ENCODE results near the gene FOXL1.

FOXL1 gene

GRCh38 chr16:86568677-86569623 is 9.4 kb upstream of the FOXL1 start:
- no peak for DNase-seq (ENCODE audit: low read depth in 2 of 2)

DNA sequence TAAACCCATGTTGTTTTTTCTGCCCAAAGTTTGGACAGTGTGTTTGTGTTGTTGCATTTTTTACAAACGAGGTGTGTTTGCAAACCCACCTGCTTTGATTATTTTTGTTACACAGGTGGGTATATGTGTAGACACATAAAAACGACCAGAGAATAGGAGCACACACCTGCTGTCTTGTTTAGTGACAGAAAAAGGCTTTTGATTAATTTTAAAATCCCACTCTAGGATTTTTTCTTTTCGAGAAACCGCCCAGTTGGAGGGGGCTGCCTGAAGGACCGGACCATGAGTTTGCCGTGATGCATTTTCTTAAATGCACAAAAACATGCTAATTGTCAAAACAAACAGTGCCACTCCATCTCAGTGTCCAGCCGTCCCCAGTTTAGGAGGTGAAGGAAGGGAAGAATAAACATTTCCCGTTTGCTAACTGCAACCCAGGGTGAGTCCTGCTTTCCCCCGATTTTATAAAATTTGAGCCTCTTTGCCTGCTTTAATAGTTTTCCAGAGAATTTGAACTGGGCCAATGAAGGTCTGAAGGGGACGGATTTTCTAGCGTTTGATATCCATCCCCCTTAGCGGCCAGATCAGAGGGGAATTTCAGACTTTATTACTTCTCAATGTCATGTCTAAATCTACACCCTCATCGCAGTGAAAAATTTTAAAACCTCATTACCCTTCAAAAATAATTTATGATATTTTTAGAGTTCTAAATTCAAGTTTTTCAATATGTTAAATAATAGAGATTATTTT is 8.5 kb upstream of the FOXL1 start:
- no peak for DNase-seq (ENCODE audit: low read depth in 2 of 2)

DNA sequence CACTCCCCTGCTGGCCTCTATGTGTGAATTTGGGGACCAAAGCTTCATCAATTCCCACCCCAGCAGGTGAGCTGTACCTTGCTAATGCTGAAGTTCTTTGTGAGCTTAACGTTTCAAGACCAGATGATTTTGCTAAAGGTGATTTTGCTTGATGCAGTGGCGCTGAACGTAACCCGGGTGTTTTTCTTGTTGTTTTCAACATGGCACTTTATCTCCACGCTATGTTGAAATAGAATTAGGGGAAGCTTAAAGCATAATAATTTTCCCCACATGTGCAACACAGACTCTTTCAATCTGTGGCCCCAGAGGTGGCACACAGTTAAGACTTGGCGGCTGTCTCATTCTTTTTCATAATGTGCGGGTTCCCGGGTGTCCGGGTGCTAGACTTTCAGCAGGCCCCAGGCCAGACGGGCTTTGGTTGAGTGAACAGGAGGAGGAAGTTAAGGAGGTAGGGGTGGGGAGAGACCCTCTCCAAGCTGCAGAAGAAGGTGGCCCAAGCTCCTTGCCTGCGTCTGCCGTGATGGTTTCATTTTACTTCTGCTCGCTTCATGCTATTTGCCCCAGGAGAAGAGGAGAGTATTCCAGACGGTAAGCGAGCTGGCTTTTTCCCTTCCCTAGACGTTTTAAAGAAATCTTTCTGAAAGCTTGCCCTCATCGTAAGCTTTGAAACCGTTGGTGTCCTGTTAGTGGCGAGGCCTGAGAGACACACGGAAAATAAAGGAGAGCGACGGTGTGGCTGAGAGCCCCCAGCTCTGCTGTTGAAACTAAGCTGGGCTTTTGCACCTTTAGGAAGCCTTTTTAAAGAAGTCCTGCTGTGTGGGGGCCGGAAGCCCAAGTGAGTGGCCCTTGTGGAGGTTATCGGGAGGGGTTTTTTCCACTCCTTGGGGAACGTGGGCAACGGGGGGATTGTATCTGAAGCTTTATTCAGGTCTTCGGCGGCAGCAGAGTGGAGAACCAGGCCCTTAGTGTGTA is 7.5 kb upstream of the FOXL1 start:
- no peak for DNase-seq (ENCODE audit: low read depth in 2 of 2)

DNA sequence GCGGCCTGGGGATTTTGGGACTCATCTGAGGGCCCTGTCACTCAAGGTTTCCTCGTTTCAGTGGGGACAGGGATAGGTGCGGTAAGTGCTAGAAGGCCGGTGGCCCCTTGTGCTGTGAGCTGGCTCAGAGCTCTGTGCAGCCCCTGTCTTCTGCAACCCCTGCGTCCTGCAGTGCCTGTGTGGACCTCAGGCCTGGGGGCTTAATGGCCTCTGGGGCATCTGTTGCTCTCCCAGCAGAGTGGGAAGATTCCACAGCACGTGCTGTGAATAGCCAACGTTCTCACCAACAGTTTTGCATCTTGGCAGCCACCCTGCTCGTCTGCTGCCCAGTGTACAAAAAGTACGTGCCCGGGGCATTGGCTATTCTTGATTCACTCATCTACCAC is 6.8 kb upstream of the FOXL1 start:
- DNase-seq (ENCODE audit: low read depth in 2 of 2) = no peak

GRCh38 chr16:86572041-86572521 is 6.3 kb upstream of the FOXL1 start:
- no peak for DNase-seq (ENCODE audit: low read depth in 2 of 2)

DNA sequence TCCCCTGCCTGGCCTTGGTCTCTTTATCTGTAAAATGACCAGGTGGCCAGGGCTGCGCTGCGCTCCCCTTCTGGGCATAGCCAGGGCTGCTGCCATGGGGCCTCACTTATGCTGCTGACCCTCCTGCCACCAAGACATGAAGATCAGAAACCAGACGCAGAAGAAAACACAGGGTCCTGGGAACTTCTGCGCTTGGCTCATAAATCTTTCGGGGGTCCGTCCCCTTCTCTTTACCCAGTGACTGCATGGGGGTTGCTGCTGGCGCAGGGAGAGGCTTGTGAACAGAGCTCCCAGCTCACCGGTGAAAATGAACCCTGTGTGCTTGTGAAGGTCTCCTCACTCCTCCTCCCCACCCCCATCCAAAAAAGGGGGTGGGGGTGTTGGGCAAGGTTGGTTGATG is 5.7 kb upstream of the FOXL1 start:
- DNase-seq (ENCODE audit: low read depth in 2 of 2) = no peak

DNA sequence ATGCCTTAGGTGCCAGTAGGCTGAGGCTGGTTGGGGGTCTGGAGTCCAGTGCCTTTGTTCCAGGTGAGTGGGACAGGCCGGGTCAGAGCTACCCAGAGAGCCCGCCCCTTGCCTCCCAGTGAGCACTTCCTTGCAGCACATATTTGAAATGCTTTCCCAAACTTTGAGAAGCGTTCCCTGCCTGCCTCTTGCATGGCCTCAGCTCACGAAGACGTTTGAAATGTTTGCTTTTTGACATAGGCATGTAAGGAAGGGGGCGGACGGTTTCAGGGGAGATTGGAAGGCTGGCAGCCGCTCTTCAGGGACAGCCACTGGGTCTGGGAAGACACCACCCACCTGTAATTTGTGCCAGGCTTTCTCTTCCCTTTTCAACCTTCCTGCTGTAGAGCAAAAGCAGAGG is 5.1 kb upstream of the FOXL1 start:
- DNase-seq (ENCODE audit: low read depth in 2 of 2) = no peak

- DNase-seq (ENCODE audit: low read depth in 2 of 2) = no peak
Observed at GRCh38 chr16:86573646-86574508, 4.5 kb upstream of the FOXL1 start.

GRCh38 chr16:86574646-86575045 is 3.7 kb upstream of the FOXL1 start:
- no peak for DNase-seq (ENCODE audit: low read depth in 2 of 2)

DNA sequence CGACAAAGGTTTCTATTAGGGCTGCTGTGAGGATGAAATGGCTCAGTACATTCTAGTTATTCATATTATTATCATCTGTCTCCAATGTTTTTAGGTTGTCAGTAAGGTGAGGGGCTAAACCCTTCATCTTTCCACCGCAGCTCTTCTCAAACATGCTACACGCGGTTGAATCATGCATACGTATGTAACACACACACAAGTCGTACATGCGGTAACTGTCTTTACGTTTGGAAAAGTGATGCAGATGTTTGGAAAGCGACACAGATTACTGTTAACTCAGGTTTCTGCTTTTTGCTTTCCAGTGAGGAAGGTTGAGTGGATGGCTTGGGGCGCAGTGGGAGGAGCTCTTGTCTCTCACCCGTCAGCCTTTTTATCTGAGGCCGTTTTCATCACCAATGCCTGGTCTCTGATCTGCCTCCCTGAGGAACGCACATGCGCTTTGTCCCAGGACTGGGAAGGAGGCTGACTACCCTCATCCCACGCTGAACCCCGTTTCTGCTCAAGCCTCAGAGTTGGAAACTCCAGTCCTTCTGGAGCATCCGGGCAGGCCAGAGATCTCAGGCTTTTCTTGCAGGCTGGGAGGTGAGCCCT is 3.2 kb upstream of the FOXL1 start:
- no peak for DNase-seq (ENCODE audit: low read depth in 2 of 2)

DNA sequence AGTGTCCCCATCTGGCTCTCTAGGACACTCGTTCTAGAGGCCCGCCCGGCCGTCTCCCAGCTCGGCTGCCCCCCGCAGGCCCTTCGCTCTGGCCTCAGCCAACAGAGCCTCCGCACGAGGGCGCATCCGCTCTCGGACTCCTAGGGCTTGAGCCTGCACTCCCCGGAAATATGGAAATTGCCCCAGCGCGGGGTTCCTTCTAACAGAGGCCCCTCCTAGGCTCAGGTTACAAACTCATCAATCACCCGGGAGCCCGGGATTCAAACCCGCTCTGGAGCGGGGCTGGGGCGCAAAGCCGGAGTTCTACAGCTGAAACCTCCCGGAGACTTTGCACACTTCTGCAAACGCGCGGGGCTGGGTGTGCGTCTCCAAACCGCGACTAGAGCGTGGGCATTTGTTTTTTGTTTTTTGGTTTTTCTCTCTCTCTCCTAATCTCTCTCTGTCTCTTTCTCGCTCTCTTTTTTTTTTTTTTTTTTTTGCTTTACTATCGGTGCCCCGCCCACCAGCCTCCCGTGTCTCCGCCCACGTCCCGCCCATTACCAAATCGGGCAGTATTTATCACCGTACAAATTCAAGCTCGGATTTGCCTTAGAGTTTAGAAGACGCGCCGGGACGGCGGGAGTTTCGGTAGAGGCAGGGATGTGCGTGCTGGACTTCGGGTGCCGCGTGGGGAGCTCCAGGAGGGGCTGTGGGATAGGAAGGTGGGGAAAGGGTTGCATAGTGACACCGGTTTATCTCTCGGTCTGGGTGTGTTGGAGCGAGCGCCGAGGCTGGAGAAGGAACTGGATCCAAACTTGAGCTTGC is 2.4 kb upstream of the FOXL1 start:
- no peak for DNase-seq (ENCODE audit: low read depth in 2 of 2)

- no peak for DNase-seq (ENCODE audit: low read depth in 2 of 2)
Observed at GRCh38 chr16:86576591-86577313, 1.6 kb upstream of the FOXL1 start.

GRCh38 chr16:86577314-86577971 is 906 bp upstream of the FOXL1 start:
- no peak for DNase-seq (ENCODE audit: low read depth in 2 of 2)

- no peak for DNase-seq (ENCODE audit: low read depth in 2 of 2)
Observed at GRCh38 chr16:86578611-86579267, 390 bp downstream of the FOXL1 start.

GRCh38 chr16:86579268-86580062 is 1.1 kb downstream of the FOXL1 start:
- DNase-seq (ENCODE audit: low read depth in 2 of 2) = no peak

DNA sequence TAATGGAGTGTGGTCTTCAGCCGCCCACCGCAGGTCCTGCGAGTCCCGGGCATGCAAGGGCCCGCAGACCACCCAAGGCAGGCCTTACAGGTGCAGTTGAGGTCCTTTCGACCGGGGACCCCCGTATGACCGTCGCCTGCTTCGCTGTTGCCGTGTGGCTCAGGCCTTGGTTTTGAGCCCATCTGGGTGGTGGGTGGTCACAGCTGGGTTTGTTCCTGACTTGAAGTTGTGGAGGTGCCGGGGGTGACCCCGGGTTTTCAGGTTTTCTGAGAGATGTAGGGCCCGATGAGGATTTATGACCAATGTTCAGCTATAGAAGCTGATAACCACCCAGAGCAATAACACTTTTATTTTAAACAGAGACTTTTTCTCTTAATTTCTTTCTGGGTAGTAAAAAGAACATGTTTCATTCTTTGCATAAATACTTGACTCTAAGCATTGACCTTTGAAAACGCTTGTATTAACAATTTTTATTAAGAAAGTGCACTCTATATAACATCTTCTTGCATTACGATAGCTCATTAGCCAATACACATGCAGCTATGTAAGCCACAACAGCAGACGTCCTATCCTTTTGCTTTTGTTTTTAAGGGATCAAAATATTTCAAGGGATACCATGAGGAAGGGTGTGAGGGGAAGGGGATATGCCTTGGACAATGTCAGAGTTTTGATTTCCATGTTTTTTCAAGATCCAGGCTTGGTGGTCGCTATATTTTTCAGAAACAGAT is 1.9 kb downstream of the FOXL1 start:
- no peak for DNase-seq (ENCODE audit: low read depth in 2 of 2)

Measured in stimulated activated CD8-positive, alpha-beta memory T cell treated with anti-CD3 and anti-CD28 coated beads, Interleukin-15, amount 100 ng/mL, for 48 hours (primary cell).